ENCODE measurements around the gene SUPT4H1.
"Not testable (repeated sequence)": the region's sequence is repeated elsewhere in the genome, so short reads cannot be mapped to it uniquely, and the experiment has no call there.

The SUPT4H1 gene

DNA sequence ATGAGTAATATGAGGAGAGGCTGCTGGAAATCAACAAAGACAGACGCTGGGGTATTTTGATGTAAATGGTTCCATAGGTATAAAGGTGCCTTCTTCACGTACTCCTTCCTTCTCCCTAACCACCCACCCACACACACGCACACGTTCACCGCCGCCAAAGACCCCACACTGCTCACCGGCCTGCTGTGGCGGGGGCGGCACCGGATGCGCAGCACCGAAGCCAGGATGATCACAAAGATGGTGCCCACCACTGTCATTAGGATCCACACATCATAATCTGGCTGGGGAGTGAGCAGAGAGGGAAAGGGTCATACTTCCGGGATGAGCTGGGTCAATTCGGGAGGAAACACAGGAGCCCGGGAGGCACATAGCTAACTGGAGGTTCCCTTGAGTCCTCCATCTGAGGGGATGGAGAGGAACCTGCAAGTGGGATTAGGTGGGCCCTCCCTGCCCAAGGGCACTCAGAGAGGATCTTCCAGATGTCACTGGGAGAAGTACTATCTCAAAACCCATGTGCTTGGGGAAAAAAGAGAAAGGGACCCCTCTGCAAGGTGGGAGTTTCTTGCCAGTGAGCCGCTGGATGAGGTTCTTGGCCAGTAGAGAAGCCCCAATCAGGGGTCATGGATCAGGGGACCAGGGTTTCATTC, 10.5 kb upstream of the SUPT4H1 start:
- DNase-seq = no peak

DNA sequence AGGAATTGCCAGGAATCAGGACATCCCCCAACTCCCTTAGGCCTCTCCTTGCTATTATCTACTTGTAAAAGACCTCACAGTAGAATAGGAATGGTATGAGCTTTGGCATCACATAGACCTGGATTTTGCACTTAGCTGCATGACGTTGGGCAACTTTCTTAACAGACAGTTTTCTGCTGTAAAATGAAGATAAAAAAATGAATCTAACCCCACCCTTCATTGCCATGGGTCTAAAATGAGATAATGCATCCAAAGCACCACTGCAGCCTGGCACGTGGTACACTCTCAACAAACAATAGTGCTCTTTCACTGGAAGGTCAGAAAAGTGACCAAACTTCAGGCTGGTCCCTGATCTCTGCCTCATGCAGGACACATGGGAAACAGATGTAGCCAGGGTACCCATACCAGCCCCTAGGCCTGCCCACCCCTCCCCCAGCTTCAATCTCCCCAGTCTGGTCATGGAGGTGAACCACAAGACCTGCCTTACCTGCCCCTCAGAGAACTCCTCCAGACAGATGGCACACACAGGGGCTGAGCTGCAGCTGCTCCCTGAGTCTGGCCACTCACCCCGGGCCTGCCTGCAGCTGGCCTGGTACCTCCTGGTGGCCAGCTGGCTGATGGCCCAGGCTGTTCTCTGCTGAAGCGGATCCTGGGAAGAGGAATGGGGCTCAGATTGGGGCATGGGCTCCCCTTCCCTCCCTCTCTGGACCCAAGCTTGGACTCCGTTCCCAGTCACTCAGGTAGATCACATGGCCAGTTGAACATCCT, 8.5 kb upstream of the SUPT4H1 start:
- DNase-seq = no peak

DNA sequence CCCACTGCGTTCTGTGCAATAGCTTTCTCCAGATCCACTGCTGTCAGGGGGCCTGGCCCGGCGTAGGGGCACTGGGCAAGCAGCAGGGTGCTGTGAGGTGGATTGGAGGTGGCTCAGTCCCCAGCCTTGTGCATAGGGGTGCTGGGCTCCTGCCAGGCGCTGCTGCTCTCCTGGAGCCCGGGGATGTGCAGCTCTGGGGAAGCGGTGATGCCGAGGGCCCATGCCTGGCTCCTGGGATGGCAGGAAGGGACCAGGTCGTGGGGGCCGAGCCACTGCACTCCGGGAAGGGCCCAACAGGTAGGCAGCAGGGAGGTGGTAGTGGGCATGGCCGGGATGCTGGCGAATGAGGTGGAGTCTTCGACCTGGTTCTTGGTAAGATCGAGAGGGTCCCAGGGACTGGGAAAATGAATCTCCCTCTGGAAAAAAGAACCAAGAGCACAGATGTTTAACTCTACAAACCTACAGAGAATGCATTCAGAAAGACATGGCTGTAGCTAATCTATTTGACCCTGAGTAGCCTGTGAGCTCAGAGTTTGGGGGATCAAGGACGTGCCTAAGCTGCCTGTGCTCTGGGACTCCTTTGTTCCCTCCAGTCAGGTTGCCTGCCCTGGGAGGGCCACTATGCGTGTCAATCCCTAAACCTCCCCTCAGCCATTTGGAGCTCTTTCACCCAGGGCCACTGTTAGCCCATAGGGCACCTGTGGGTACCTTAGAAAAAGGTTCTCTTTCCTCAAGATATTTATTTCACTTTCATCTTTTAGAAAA, 6.6 kb upstream of the SUPT4H1 start:
- no peak for DNase-seq

DNA sequence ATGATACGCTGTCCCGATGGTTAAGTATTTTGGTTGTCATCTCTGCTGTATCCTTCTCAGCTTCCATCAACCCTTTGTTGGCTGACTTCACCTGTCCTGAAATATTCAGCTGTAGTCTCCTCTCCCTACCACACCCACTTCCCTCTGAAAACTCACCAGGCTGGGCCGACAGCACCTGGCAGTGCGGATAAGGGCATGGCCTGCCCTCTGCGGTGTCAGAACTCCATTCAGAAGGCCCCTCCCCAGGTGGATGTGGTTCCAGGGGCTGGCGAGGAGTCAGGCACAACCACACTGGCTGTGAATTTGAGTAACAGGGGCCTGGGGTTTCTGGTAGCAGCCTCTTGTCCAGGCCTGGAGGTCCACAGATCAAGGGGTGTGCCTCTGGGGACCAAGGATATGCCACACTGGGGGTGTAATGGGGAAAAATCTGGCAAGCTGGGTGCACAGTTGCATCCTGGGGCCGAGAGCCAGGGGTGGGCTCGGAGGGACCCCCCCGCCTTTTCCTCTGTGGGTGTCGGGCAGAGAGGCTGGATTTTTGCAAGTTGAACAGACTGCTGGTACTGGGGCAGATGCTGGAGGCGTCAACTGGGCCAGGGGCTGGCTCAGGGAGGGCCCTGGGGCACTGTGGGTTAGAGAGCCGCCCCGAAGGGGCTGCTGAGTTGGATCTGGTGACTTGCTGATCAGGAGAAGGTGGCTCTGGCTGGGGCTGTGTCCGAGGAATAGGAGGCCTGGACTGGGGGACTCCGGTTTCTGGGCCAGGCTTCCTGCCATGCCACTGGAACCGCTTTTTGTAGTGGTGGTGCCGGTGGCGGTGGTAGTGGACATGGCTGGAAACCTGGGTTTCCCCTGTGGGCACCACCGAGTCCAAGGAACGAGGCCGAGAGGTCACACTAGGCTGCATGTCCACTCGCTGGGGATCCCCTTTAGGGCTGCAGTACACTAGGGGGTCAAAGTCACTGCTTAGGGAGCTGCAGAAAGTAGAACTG, 5.6 kb upstream of the SUPT4H1 start:
- no peak for DNase-seq

DNA sequence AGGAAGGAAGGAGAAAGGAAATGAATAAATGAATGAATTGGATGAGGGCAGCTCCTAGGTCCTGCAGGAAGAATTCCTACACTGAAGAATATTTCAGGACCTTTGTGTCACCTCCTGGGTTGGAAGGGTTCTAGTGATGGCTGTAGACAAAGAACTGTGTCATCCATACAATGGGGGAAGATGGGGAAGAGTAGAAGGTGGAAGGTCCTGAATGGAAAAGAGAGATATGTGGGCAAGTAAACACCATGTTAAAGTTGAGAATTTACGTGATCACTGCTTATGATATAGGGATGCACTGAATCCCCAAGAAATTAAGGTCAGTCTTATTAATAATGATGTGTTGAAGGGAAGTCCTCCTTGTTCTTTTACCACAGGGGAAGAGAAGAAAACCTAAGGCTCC, 4.2 kb upstream of the SUPT4H1 start:
- DNase-seq = no peak

DNA sequence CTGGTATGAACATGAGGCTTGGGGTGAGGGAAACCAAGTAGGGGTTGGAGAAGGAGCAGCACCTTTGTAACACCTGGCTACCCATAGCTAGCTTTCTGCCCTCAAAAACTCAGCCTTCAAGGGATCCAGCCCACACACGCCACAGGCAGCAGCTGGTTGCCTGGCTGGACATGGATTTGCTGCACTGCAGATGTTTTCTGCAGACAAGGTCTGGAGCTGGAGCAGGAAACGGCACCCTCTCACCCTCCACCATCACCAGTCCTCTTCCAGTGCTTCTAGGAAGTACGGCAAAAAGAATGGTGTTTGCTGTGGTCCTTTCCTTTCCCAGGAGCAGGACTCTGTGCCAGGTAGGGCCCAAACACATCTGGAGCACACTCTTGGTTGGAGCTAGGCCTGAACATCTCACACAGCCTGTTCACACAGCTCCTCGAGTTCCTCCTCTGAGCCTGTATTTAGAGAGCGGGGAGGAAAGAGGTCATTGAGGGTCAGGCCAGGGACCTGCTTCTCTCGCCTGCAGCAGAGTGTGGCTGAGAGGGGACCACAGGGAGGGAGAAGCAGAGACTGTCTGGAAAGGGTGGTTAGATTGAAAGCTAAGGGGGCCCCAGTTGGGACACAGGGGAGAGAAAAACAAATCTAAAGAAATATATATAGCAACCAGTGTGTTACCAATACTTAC, 2.7 kb upstream of the SUPT4H1 start:
- no peak for DNase-seq

DNA sequence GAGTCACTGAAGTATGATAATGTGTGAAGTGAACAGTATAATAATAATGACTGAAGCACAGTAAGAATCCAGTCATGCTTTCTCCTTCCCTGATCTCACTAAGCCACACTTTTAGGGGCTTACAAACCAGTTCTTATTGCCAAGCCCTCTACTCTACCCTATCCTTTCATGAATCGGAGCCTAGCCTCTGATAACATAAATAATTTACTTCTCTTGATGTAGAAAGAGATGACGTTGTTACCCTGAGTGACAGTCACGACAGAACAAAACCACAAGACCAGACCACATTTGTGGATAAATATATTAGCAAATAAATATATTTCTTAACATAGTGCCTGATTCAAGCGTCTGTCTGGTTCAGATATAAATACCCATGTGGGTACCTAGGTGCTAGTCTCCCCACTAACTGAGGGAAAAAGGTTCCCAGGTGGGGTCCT, 1.4 kb upstream of the SUPT4H1 start:
- DNase-seq = no peak

DNA sequence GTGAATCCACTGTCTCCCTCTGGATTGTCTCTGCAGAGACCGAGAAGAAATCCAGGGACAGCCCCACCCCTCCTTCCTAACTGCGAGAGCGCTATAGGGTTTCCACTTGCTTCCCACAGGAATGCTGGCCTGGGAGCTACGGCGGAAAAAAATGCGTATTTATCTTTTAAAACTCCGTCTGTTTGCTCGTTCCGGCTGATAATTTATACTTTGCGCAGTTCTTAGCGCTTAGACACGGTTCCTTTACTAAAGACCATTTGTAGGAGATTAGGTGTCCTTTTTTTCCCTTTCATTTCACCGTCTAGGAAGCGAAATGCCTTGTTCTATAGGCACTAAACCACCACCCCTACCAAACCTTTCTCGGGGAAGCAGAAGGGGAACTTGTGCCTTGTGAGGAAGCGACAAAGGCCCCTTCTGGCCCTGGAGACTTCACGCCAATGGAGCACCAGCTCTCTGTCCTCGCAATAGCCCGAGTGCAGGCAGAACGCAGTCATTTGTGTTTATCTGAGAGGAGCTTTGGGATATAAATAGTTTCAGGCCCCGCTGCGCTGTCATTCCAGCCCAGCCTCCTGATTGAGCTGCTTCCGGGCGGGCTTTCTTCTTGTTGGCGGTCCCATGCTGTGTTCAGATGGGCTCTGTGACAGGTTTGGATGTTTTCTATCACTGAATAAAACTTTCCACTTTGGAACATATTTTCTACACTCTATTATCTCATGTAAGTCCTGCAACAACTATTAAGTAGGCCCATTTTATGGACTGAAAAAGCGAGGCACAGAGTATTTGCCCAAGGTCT, 791 bp upstream of the SUPT4H1 start:
- DNase-seq = peak; percentile 3

DNA sequence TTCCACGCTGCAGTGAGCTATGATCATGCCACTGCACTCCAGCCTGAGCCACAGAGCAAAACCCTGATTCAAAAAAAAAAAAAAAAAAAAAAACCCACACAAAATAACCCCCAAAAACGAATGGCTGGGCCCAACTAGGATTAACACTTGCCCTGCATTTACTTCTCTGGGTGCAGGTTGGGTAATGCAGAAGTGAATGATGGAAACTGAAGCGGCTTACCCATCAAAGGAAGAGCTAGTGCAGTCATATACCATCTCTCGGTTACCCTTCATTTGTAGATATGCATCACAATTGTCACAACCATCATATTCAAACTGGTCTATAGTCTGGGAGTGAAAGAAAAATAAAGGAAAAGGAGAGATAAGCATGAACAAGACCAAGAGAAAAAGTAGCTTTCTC, 819 bp downstream of the SUPT4H1 start:
- no peak for DNase-seq

DNA sequence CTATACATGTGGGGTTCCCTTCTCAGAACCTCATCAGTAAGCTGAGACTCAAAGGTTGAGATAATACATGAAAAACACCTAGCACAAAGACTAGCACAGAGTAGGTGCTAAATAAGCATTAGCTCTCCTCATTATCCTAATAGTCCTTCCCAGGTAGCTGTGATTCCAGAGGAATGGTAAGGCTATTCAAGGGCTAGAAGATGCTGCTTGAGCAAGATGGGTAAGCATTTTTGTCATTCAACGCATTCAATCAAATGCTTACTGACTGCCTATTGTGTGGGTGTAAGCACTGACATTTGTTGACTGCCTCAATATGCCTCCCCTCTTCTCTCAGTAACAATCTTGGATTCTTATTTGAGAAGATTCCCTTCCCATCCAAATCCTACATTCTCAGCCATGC, 4.0 kb downstream of the SUPT4H1 start:
- DNase-seq = no peak

DNA sequence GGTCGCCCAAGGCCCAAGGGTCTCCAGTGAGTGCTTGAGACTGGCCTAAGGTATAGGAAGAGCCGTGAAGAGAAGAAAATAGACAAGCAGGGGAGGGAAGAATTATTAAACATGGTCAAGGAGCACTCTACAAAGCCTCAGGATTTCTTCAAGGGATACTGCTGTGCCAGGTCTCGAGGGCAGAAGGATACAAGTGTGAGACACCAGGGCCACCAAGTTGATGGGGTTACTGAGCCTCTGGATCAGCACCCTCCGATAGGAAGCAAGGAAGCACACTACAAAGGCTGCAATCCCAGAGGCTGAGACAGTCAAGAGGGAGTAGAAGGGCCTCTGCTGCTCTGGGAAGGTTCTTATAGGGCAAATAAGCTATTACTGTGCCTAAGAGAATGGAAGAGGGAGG, 6.5 kb downstream of the SUPT4H1 start:
- DNase-seq = no peak

DNA sequence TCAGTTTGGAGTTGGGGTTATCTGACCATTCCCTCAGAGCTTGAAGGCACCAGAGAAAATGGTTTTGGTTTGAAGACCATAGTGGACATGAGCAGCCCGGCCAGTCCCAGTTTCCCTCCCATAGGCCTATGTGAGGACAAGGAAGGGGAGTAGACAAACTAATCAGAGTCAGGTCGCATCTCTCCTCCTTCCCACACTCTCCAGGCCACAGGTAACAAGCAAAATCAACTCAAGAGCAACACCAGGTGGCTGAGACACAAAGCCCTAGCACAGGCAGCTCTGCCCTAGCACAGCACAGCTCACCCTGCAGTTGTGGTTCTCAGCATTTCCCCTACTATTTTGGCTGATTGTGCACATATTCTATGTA, 7.2 kb downstream of the SUPT4H1 start:
- DNase-seq = no peak

DNA sequence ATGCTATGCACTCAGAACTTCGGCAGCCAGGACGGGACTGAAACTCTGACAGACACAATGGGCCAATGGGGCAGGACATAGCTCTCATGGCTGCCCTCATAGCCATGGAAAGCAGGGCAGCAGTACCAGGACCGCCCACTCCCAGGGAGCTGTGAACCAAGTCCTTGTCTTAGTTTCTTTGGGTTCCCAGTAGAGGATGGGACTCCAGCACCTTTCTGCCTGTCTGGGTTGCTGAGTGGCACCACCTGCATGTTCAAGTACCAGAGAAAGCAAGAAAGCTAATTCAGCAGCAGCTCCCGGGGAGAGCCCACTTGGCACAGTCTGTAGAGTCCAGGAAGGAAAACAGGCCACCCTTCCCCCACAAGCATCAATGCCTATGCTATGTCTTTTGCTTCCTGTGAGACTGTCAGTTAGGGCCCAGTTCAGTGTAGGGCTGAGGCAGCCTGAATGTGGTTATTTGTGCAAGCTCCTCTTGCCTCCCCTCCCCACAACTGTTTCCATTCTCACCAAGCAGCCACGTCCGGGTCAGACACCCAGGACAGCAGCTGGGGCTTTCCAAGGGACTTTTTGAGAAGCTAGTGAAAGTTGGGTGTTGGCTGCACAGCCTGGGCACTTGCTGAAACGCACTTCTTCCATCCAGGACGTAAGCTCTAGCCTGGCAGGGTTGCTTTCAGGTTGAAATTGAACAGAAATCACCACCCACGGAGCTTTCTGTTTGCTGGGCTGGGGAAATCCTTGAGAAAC, 7.8 kb downstream of the SUPT4H1 start:
- no peak for DNase-seq

DNA sequence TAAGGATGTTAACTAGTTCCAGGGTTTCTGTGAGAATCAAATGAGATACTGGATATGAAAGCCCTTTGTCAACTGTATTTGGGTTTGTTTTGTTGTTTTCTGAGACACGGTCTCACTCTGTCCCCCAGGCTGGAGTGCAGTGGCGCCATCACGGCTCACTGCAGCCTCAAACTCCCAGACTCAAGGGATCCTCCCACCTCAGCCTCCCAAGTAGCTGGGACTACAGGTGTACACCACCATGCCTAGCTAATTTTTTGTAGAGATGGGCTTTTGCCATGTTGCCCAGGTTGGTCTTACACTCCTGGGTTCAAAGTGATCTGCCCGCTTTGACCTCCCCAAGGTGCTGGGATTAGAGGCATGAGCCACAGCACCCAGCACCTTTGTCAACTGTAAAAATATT, 8.9 kb downstream of the SUPT4H1 start:
- DNase-seq = no peak

DNA sequence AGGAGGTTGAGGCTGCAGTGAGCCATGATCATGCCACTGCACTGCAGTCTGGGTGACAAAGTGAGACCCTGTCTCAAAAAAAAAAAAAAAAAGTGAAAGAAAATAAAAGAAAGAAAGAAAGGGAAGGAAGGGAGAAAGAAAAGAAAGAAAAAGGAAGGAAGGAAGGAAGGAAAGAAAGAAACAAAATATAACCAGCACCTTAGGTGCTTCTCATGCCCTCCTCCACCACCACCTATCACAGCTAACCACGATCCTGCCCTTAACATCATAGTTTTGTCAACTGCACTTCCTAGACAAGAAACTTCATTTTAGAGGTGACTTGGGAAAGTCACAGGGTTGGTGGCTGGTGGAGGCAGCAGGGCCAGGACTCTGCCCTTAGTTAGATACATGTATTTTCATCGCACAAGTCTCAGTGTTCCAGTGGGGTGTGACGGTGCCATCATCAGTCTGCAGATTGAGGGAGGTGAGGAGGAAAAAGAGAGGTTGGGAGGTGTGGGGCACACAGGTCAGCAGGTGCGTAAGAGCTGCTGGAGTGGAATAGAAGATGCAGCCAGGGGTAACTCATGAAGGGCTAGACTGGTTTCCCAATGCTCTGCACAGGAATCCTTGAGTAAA, 10.0 kb downstream of the SUPT4H1 start:
- DNase-seq = no peak

DNA sequence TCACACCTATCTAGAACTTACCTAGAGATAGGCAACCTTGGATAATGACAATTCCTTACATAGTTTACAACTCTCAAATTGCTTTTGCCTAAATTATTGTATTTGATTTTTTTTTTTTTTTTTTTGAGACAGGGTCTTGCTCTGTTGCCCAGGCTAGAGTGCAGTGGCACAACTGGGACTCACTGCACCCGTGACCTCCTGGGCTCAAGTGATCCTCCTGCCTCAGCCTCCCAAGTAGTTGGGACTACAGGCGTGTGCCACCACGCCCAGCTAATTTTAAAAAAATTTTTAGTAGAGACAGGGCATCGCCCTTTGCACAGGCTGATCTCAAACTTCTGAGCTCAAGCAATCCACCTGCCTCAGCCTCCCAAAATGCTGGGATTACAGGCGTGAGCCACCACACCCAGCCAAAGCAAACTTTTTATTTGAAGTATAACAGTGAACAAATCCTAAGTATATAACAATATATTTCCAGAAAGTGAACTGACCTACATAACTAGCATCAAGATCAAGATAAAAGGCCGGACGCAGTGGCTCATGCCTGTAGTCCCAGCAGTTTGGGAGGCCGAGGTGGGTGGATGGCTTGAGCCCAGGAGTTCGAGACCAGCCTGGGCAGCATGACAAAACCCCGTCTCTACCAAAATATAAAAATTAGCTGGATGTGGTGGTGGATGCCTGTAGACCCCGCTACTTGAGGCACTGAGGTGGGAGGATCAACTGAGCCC, 10.7 kb downstream of the SUPT4H1 start:
- not testable (repeated sequence) for DNase-seq

DNA sequence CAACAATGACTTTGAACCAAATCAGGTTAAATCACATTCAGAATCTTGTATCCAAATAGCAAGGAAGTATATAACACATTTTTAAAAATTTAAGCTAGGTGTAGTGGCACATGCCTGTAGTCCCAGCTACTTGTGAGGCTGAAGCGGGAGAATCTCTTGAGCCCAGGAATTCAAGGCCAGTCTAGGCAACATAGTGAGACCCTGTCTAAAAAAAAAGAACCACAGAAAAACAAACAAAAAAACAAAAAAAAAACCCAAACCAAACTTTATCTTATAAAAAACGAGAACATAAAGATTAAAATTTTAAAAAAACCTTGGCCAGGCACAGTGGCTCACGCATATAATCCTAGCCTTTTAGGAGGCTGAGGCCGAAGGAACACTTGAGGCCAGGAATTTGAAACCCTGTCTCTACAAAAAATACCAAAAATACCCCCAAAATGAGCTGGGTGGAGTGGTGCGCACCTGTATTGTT, 11.6 kb downstream of the SUPT4H1 start:
- no peak for DNase-seq

DNA sequence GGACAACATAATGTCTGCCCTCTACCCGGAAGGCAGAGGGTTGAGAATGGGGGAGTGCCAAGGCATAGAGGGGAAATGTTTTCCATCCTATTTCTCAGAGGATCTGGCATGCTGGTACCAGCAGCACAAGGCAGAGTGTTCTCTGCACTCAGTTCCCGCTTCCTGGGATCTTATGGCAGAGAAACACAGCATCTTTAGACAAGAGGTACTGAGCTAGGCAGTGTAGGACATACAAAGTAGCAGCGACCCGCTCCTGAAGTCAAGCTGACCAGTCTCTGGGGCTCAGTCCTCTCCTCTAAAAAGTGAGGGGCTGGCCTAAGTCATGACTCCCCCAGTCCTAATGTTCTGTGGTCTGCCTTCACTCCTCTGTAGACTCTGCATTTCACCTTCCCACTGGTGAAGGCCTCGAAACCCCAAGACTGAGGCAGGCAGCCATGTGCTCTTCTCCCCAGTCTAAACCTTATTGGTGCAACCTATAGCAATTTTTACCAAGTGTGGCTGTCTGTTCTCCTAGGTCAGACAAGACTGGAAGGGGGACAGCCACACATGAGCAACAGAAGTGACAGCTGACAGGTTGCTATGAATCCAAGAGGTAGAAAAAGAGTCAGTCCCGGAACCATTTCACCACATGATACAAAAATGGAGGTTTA, 12.1 kb downstream of the SUPT4H1 start:
- DNase-seq = no peak
